NB4 (cell line): ENCODE measurements around the gene PRSS16.
A peak's percentile ranks its signal among the peaks of the same experiment; 100 is the strongest.

ENCODE experiments used
- DNase-seq: peaks from one replicate; pipeline ENCODE4 v3.0.0; 2010; ENCODE audit warnings: low read depth
- H3K4me3 ChIP-seq: one replicate; pipeline ENCODE4 v1.5.1; 2011; ENCODE audit warnings: mild to moderate bottlenecking, low read depth, low read length, moderate library complexity
- MYC ChIP-seq: IDR thresholded peaks from 2 replicates; pipeline ENCODE4 v1.6.1; 2011; ENCODE audit warnings: low read depth, low read length
- POLR2A ChIP-seq: IDR thresholded peaks from 2 replicates; pipeline ENCODE4 v1.6.1; 2011; ENCODE audit warnings: mild to moderate bottlenecking; ENCODE audit not compliant: insufficient read length; ENCODE audit errors: extremely low read depth
- TF ChIP-seq, protein P1 (sequence below): IDR thresholded peaks from 2 replicates; pipeline ENCODE4 v1.6.1; 2011; ENCODE audit warnings: low read depth, low read length
- TF ChIP-seq, protein P2 (sequence below): IDR thresholded peaks from one replicate; pipeline ENCODE4 v1.5.1; 2012; ENCODE audit warnings: low read depth, low read length

Gene PRSS16

DNA sequence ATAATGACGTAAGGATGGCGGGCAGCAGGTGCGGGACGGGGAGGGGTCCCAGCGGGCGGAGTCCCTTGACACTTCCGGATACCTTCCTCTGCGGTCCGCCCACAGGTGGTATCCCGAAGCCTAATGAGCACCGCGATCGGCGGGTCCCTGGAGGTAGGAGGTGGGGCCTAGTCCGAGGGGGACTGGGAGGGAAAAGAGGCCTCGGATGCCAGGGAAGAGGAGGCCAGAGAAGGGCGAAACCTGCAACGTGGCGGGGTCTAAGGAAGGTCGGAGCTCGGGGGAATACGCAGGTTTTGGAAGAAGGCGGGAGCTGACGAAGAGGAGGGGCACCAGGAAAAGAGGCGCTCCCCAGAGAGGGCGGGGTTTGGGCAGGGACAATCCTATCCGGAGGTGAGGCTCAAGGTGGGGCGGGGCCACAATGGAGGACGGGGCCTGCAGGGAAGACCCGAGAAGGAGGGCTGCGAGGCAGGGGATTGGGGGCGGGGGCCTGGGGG, 3.7 kb downstream of the PRSS16 start:
- peak; percentile 76 for DNase-seq
- H3K4me3 ChIP-seq, result peak overlapping the region; percentile 53
- no peak for TF ChIP-seq MYC
- TF ChIP-seq, protein P1, sequence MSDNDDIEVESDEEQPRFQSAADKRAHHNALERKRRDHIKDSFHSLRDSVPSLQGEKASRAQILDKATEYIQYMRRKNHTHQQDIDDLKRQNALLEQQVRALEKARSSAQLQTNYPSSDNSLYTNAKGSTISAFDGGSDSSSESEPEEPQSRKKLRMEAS, result no peak
- TF ChIP-seq POLR2A, result no peak
- TF ChIP-seq, protein P2, sequence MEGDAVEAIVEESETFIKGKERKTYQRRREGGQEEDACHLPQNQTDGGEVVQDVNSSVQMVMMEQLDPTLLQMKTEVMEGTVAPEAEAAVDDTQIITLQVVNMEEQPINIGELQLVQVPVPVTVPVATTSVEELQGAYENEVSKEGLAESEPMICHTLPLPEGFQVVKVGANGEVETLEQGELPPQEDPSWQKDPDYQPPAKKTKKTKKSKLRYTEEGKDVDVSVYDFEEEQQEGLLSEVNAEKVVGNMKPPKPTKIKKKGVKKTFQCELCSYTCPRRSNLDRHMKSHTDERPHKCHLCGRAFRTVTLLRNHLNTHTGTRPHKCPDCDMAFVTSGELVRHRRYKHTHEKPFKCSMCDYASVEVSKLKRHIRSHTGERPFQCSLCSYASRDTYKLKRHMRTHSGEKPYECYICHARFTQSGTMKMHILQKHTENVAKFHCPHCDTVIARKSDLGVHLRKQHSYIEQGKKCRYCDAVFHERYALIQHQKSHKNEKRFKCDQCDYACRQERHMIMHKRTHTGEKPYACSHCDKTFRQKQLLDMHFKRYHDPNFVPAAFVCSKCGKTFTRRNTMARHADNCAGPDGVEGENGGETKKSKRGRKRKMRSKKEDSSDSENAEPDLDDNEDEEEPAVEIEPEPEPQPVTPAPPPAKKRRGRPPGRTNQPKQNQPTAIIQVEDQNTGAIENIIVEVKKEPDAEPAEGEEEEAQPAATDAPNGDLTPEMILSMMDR, result no peak

DNA sequence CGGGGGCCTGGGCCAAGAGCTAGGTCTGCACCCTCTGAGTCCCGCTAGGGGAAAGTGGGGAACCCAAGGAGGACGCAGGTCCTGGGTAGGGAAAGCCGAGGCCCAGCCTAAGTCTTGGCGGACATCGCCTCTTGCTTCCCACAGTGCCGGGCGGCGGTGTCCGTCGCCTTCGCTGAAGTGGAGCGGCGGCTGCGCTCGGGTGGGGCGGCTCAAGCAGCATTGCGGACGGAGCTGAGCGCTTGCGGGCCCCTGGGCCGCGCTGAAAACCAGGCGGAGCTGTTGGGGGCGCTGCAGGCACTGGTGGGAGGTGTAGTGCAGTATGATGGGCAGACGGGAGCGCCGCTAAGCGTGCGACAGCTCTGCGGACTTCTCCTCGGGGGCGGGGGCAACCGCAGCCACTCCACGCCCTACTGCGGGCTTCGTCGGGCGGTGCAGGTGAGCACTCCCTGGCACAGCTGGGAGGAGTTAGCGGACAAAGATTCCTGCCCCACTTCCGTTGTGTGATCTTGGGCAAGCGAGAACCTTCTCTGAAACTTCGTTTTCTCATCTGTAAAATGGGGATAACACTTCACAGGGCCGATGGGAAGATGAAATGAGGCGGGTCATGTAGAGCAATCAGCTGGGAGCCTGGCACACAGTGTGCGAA, 4.2 kb downstream of the PRSS16 start:
- peak; percentile 85 for DNase-seq
- TF ChIP-seq POLR2A, result no peak
- TF ChIP-seq, protein P1, result no peak; the same call in 1 of the 2 replicates
- TF ChIP-seq MYC, result peak; percentile 51; the same call in 1 of the 2 replicates
- TF ChIP-seq, protein P2, result peak; percentile 9
- peak overlapping the region; percentile 46 for H3K4me3 ChIP-seq

DNA sequence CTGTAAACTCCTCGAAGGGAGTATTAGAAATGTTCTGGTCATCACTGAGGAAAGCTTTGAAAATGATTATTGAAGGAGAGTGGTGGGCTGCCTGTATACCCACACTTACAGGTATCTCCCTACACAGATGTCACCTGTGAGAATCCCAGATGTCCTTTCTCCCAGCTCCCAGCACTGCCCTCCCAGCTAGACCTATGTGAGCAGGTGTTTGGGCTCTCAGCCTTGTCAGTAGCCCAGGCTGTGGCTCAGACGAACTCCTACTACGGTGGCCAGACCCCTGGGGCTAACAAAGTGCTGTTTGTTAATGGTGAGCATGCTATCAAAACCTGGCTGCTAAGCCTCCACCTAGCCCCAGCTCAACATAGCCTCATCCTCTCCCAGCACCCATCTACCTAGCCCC, 7.1 kb downstream of the PRSS16 start:
- no peak overlapping the region for H3K4me3 ChIP-seq
- TF ChIP-seq MYC, result no peak
- TF ChIP-seq POLR2A, result no peak
- TF ChIP-seq, protein P1, result no peak
- TF ChIP-seq, protein P2, result no peak
- no peak for DNase-seq

DNA sequence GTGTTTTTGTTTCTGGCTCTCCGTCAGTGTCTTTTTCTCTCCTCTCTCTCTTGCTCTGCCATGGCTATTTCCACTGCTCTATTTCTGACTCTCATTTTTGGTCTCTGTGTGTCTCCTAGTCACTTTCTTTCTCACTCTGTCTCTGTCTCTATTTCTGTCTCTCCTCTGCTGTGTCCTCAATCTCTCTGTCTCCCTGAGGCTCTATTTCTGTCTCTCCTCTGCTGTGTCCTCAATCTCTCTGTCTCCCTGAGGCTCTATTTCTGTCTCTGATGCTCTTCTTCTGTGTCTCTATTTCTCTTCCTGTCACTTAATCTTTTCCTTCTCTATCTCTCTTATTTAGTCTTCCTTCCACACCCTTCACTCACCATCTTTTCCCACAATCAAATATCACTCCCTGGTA, 8.4 kb downstream of the PRSS16 start:
- DNase-seq, result no peak
- TF ChIP-seq, protein P2, result no peak
- TF ChIP-seq MYC (no peak), POLR2A (no peak)
- TF ChIP-seq, protein P1, result no peak
- no peak overlapping the region for H3K4me3 ChIP-seq

DNA sequence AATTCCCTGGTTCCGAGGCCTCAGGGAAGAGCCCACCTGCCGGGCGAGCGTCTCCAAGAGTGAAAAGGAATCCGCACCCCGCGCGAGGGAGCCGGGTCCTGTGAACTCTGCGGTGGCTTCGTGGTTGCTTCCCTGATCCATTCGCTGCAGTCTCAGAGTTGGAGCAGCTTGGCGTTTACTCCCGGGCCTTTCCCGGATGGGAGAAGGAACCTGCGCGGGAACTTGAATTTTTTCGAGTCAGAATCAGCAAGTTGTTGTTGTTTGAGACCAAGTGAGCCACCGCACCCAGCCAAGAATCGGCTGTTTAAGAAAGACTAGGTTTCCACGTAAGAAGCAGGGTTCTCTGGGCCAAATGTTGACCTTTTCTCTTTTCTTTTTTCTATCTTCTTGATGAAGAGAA, 12.9 kb downstream of the PRSS16 start:
- TF ChIP-seq POLR2A (no peak), MYC (no peak)
- TF ChIP-seq, protein P2, result no peak
- TF ChIP-seq, protein P1, result no peak
- H3K4me3 ChIP-seq, result no peak overlapping the region
- DNase-seq, result no peak
